Iris pigment epithelial cell (primary cell): ENCODE data around the gene CCDC137.
A peak's percentile ranks its signal among the peaks of the same experiment; 100 is the strongest.
"Not testable (repeated sequence)": the region's sequence is repeated elsewhere in the genome, so short reads cannot be mapped to it uniquely, and the experiment has no call there.

Experiments
- DNase-seq: peaks from one replicate; pipeline ENCODE4 v3.0.0-alpha.2; 2011; ENCODE audit warnings: low read depth

CCDC137 gene, protein sequence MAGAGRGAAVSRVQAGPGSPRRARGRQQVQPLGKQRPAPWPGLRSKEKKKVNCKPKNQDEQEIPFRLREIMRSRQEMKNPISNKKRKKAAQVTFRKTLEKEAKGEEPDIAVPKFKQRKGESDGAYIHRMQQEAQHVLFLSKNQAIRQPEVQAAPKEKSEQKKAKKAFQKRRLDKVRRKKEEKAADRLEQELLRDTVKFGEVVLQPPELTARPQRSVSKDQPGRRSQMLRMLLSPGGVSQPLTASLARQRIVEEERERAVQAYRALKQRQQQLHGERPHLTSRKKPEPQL

DNA sequence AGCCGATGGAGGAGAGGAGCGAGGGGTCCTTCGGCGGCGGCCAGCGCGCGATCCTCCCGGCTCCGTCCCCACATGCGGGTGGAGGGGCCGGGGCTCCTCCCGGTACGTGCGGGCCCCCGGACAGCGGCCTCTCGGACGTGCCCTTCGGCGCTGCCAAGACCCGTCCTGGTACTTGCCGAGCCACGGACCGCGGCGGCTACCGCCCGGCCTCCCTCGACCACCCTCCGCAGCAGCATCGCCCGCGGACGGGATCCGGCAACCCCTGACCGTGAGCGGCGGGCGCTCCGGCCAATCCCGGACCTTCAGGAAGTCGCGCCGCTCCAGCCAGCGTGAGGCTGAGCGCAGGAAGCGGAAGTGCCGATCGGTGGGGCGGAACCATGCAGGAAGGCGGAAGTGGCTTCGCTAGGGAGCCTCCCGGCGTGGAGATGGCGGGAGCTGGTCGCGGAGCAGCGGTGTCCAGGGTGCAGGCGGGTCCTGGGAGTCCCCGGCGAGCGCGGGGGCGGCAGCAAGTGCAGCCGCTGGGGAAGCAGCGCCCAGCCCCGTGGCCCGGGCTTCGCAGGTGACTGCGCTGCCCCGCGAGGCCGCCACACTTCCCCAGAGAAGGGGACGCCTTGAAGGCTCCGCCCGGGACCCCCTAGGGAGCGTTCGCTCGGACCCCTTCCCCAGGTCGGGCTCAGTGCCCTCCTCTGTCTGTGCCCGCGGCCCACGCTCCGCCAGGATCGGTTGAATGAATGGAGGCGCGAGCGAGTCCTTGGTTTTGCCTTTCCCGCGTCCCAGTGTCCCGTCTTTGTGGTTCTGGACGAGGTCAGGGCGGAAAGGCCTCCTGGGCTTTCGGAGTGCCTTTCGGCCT, at the start of gene CCDC137, which contains the start of gene OXLD1:
Gene CCDC137 (plus strand): TSS at position 396 of the 850 bp plus-strand sequence. CDS start 30 bp downstream, at position 426.
Gene OXLD1 (minus strand): TSS at position 264 of the 850 bp plus-strand sequence. CDS start 28 bp downstream, at position 236.
- DNase-seq, result peak; percentile 98

DNA sequence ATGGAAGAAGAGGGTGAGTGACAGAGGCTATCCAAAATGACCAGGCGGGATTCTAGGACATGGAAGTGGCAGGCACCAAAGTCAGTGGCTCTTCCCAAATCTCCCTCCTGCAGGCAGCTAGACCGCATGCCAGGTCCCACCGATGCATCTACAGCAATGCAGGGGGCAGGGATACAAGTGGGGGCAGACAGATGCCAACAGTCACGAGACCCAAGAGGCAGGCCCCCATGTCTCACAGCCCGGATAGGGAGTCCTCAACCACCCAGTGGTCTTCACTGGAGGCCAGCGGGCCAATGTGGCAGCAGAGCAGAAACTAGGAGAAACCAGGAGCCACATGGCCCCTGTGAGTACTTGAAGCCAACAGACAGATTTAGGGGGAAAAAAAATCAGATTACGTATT, 49.7 kb upstream of the CCDC137 start:
- DNase-seq, result no peak

DNA sequence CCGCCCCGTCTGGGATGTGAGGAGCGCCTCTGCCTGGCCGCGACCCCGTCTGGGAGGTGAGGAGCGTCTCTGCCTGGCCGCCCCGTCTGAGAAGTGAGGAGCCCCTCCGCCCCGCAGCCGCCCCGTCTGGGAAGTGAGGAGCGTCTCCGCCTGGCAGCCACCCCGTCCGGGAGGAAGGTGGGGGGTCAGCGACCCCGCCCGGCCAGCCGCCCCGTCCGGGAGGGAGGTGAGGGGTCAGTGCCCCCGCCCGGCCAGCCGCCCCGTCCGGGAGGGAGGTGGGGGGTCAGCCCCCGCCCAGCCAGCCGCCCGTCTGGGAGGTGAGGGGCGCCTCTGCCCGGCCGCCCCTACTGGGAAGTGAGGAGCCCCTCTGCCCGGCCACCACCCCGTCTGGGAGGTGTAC, 48.2 kb upstream of the CCDC137 start:
- not testable (repeated sequence) for DNase-seq

DNA sequence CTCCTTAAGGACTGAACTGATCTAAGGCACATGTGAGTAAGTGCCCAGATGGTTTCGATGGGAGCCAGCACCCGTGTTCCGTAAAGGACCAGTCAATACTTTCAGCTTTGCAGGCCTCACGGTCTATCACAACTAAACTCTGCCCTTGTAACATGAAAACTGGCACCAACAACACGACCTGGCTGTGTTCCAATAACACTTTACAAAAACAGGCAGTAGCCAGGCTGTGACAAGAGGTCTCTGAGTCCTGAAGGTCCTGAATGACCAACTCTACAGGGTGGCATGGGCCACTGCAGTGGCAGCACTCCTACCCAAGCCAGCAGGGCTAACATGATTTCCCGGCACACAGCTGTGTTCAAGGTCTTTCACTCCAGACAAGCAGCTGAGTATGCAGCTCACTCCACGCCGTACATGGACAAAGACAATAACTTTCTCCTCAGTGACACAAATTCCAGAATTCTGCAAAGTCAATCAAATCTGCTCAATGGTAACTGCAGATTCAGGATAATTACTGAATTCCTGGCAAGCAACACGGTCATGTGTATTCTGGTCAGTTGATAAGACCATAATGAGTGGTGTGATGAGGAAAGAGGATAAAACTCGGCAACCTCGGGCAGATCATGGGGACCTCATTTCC, 44.9 kb upstream of the CCDC137 start:
- no peak for DNase-seq

DNA sequence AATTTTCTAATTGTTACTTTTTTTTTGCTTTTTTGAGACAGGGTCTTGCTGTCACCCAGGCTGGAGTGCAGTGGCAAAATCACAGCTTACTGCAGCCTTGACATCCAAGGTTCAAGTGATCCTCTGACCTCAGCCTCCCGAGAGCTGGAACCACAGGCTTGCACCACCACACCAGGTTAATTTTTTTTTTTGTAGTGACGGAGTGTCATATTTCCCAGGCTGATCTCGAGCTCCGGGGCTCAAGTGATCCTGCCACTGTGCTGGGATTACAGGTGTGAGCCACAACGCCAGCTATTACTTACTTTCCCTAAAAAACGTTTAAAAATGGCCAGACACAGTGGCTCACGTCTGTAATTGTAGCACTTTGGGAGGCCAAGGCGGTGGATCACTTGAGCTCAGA, 36.3 kb upstream of the CCDC137 start:
- no peak for DNase-seq

DNA sequence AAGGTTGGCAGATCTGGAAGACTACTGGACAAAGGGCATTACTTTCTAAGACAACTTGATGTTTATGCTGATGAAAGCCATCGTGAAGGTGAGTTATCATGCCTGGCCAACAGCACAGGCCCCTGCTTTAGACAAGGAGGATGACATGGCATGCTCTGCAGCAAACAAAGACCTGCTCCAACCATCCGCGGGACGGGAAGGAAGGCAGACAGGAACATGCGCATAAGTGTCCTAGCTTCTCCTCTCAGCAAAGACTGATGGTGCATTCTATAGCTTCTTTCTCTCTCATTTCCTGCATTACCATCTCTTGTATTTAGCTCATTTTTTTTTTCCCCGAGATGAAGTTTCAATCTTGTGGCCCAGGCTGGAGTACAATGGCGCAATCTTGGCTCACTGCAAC, 35.1 kb upstream of the CCDC137 start:
- DNase-seq, result no peak

DNA sequence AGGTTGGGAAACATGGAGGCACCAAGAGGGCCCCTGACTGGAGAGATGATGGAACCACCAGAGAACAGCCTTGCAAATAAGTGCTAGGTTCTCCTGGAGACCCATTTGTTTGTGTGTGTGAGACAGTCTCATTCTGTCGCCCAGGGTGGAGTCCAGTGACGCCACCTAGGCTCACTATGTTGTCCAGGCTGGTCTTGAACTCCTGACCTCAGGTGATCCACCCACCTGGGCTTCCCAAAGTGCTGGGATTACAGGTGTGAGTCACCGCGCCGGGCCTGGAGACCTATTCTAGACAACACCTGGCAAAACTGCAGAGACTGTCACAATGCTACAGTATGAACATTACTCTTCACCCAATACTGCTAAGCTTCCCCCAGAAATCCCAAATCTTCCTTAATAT, 31.1 kb upstream of the CCDC137 start:
- no peak for DNase-seq

DNA sequence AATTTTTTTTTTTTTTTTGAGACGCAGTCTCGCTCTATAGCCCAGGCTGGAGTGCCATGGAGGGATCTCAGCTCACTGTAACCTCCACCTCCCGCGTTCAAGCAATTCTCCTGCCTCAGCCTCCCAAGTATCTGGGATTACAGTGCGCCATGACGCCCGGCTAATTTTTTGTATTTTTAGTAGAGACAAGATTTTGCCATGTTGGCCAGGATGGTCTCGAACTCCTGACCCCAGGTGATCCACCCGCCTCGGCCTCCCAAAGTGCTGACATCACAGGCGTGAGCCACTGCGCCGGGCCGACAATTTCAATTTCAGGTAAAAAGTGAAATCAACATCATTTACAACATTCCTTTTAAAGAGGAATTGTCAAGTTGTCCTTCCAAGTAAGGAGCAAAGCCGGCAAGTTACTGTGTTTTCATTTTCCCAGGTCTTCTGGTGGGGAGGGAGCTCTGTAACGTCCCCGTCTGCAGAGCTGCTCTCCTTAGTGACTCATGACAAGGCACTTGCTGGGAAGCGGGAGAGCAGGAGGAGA, 30.5 kb upstream of the CCDC137 start:
- DNase-seq, result peak; percentile 70

DNA sequence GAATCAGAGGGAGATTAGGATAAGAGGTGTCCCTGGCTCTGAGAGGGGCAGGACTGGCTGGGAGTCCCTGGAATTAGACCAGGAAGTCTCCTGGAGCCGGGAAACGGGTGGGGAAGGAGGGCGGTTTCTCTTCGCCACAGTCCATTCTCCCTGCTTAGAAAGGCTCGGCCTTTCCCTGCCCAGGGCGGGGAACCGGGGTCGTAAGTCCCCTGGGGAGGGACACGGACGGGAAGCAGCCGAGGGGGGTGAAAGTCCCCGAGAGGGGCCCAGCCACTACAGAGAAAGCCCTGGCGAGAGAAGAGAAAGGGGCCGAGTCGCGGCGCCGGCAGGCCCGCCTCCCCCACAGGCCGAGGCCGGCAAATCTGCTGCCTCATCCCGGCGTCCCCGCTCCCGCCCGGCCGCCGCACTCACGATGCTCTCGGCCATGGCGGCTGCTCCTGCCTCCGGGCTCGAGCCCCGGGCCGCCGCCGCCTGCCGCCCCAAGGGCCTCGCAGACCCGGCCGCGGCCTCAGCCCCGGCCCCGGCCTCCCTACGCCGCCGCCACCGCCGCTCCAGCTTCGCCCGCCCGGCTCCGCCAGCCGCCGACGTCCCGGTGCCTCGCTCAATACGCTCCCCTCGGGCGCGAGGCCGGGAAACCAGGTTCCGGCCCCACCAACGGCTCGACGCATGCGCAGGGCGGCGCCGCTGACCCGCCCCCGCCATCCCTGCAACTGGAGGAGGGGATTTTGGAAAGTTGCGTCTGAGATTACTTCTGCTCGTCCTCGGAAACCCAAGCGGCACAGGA, 29.8 kb upstream of the CCDC137 start, which contains the start of the genes NPLOC4 and TSPAN10:
Gene NPLOC4 (minus strand): TSS at position 608 of the 784 bp plus-strand sequence. CDS start 182 bp downstream, at position 426.
Gene TSPAN10 (plus strand): TSS at position 692 of the 784 bp plus-strand sequence. CDS start 5,217 bp downstream, outside the sequence.
- DNase-seq, result peak; percentile 78

DNA sequence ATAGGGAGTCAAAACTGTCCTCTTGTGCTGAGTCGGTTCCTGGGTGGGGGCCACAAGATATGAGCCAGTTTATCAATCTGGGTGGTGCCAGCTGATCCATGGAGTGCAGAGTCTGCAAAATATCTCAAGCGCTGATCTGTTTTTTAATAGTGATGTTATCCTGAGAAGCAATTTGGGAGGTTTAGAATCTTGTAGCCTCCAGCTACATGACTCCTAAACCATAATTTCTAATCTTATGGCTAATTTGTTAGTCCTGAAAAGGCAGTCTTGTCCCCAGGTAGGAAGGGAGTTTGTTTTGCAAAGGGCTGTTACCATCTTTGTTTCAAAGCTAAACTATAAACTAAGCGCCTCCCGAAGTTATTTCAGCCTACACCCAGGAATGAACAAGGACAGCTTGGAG, 27.9 kb upstream of the CCDC137 start:
- DNase-seq, result no peak

DNA sequence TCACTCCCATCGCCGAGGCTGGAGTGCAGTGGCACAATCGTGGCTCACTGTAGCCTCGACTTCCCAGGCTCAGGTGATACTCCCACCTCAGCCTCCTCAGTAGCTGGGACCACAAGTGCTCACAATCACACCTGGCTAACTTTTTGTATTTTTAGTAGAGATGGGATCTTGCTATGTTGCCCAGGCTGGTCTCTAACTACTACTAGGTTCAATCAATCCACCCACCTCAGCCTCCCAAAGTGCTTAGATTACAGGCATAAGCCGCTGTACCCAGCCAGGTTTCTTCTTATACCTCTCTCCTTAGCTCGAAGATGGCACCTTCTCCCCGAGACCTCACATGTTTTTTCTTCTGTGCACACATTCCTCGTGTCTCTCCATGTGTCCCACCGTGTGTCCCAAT, 26.5 kb upstream of the CCDC137 start:
- DNase-seq, result no peak

DNA sequence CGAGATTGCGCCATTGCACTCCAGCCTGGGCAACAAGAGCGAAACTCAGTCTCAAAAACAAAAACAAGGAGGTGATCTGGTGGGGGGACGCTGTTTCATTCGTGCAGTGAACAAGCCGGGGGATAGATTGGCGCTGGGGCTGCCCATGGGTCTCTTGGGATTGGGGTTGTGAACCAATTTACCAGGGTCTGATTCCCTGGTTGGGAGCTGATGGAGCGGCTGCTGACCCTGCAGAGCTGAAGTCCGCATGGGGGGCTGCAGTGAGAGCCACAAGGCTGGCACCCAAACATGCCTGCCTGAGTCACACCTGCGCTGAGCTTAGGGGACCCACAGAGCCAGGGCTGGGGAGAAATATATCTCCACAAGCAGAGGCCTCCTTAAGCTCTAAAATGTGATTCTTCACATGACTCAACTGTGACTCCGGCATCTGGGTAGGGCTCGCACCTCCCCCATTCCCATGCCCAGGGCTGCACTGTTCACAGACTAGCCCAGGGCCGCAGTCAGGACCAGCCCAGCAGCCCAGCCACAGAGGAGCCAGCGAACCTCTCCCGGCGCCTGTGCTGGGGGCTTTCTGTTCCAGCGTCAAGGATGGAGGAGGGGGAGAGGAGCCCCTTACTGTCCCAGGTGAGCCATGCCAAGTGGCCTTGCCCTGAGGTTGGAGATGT, 24.6 kb upstream of the CCDC137 start:
- DNase-seq, result peak; percentile 73

DNA sequence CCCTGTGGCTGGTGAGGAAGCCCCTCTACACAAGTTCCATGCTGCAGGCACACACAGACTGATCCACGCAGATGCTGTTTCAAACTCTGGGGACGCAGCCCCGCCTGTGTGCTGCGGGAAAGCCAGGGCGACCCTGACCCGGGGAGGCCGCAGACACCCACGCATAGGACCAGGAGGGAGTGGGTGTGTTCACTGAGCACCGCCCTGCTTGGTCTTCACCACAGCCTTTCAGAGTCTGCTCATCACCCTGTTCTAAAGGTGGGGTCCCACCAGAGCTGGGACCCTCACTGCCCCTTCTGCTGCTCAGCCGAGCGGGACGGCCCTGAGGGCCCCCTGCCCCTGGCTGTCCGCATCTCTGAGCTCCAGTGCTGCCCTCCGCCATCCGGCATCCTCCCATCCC, 22.0 kb upstream of the CCDC137 start:
- no peak for DNase-seq

DNA sequence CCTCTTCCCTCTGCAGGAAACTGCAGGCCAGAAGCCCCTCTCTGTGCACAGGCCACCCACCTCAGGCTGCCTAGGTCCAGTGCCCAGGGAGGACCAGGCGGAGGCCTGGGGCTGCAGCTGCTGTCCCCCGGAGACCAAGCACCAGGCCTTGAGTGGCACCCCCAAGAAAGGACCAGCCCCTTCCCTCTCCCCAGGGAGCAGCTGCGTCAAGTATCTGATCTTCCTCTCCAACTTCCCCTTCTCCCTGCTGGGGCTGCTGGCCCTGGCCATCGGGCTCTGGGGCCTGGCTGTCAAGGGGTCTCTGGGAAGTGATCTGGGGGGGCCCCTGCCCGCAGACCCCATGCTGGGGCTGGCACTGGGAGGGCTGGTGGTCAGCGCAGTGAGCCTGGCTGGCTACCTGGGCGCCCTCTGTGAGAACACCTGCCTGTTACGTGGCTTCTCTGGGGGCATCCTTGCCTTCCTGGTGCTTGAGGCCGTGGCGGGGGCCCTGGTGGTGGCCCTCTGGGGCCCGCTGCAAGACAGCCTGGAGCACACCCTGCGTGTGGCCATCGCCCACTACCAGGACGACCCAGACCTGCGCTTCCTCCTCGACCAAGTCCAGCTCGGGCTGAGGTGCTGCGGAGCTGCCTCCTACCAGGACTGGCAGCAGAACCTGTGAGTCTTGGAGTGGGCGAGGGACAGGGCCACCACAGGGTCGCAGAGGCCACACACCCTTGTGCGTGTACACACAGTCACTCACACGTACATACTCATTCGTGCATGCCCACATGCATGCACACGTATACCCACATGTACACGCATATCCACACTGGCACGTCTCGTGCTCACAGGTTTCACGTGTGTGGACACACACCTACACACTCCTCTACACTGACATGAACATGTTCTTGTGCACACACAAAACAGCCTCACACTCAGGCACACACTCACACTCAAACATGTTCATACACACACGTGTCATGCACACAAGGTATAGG, 21.3 kb upstream of the CCDC137 start:
- no peak for DNase-seq

DNA sequence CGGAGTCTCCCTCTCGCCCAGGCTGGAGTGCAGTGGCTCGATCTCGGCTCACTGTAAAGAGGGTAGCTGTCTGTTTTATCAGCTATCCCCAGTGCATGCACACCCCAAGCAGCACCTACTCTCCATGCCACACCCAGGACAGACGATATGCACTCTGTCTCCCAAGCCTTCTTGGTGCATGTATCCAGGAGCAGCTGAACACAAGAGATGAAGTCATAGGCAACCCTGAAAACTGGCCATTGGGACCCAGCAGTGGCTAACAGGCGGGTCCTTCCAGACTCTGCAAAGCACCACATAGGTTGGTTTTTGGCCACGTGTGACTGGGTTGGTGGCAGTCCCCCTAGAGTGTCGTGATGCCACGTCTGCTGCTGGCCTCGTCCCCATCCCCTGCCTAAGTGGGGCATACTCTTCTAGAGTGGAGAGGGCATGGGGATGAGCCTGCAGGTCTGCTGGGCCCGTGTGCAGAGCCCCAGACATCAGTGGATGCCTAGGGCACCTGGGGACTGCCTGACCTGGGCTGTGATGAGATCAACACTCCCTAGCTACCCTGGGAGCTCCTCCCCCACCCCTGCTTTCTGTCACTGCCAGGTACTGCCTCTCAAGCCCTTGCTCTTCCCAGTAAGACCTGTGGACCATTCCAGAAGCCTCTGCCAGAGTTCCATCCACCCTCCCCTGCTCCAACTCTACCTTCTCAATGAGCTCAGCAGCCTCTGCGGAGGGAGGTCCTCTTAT, 19.5 kb upstream of the CCDC137 start:
- no peak for DNase-seq

DNA sequence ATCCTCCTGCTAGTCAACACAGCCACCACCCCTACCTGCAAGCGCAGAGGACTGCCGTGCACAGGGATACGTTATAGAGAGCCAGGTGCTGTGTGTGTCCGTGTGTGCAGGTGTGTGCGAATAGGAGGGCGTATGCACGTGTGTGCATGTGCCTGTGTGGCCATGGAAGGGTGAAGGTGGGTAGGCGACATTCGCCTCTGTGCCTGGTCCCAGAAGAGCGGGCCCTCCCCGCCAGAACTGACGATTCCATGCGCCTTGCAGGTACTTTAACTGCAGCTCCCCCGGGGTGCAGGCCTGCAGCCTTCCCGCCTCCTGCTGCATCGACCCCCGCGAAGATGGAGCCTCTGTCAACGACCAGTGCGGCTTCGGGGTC, 18.9 kb upstream of the CCDC137 start:
- no peak for DNase-seq

DNA sequence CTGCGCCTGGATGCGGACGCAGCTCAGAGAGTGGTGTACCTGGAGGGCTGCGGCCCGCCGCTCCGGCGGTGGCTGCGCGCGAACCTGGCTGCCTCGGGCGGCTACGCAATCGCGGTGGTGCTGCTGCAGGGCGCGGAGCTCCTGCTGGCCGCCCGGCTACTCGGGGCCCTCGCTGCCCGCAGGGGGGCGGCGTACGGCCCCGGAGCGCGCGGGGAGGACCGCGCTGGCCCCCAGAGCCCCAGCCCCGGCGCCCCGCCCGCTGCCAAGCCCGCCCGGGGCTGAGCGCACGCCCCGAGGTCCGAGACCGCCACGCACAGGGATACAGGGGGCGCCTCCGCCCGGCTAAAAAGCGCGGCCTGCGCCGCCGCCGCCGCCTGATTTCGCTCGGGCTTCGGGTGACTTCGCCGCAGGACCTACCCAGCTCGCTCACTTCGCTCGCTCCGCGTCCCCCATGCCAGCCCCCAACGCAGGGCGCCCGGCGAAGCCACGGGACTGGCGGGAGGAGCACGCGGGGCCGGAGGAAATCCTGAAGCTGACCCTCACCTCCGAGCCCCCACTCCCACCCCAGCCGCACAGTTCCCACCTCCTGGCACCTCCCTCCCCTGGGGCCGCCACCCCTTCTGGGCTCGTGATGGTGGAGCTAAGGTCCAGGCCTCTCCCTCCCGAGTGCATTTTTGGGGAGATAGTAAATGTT, 18.4 kb upstream of the CCDC137 start:
- no peak for DNase-seq

DNA sequence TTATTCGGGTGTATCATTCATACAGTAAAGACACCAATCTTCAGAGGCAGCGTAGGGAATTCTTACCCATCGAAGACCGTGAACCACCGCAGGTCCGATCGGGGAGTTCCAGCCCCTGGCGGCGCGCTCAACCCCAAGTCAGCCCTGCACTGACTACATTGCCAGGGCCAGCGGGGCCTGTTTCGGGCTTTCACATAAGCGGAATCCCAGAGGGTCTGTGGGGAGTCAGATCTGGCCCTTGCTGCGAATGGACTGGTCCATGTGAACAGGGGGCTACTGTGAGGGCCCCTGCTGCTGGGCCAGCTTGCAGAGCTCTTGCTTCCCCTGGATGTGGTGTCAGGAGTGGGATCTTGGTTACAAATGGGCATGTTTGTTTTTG, 17.8 kb upstream of the CCDC137 start:
- DNase-seq, result no peak
